AG04449 (cell line): Measurements from ENCODE around the gene GABBR2.
A peak's percentile ranks its signal among the peaks of the same experiment; 100 is the strongest.

Experiments
- CTCF ChIA-PET: fragments of 350-600 bp; formaldehyde crosslinking; extraction: SDS; loops from one replicate; lab custom pipeline; 2021; ENCODE audit warnings: antibody characterized with exemption; lab: Yijun Ruan, JAX
- POLR2A ChIA-PET: fragments of 400-600, 350-600 bp; formaldehyde crosslinking; extraction: SDS; loops from one replicate; lab custom pipeline; 2020; ENCODE audit warnings: antibody characterized with exemption, inconsistent platforms; lab: Yijun Ruan, JAX
- DNase-seq: peaks from one replicate; pipeline ENCODE4 v3.0.0-alpha.2; 2010; ENCODE audit warnings: low read depth, low spot score
- H3K4me3 ChIP-seq: 2 replicates; pipeline ENCODE4 v1.5.1; 2011; ENCODE audit warnings: low read depth, mild to moderate bottlenecking, control low read depth, low read length
- TF ChIP-seq, protein P1 (sequence below): IDR thresholded peaks from one replicate; pipeline ENCODE4 v1.5.1; 2011; ENCODE audit warnings: mild to moderate bottlenecking, moderate library complexity, low read length, control low read depth, inconsistent platforms; ENCODE audit not compliant: insufficient read depth; ENCODE audit errors: missing control alignments

Gene GABBR2

GRCh38 chr9:98391406-98391805 lies 317.3 kb downstream of the GABBR2 start:
- TF ChIP-seq, protein P1, sequence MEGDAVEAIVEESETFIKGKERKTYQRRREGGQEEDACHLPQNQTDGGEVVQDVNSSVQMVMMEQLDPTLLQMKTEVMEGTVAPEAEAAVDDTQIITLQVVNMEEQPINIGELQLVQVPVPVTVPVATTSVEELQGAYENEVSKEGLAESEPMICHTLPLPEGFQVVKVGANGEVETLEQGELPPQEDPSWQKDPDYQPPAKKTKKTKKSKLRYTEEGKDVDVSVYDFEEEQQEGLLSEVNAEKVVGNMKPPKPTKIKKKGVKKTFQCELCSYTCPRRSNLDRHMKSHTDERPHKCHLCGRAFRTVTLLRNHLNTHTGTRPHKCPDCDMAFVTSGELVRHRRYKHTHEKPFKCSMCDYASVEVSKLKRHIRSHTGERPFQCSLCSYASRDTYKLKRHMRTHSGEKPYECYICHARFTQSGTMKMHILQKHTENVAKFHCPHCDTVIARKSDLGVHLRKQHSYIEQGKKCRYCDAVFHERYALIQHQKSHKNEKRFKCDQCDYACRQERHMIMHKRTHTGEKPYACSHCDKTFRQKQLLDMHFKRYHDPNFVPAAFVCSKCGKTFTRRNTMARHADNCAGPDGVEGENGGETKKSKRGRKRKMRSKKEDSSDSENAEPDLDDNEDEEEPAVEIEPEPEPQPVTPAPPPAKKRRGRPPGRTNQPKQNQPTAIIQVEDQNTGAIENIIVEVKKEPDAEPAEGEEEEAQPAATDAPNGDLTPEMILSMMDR, result no peak
- CTCF ChIA-PET, result interaction anchor here (1.7 kb wide), 1 partner anchor 8 kb away, joined by 5 read pairs; no protein-coding TSS in a partner anchor
- POLR2A ChIA-PET, result no interaction called here
- no peak overlapping the region for H3K4me3 ChIP-seq
- DNase-seq, result no peak

DNA sequence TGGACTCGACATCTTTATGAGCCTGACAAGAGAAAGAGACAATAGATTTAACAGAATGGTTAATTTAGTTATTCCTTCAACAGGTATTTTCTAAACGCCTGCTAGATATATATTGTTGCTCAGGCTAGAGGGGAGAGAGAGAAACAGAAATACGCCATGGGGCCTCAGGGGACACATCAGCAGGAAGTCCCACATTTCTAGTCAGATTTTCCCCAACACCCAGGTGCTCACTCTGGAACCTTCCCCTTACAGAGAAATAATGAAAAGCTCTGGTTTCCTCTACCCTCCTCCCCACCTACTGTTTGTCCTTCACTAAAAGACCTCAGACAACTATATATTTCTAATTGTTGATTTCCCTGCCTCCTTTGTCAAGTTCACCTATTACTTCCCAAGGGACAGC lies 323.0 kb downstream of the GABBR2 start:
- TF ChIP-seq, protein P1, result no peak
- DNase-seq, result no peak
- POLR2A ChIA-PET, result no interaction called here
- CTCF ChIA-PET, result no interaction called here
- no peak overlapping the region for H3K4me3 ChIP-seq

DNA sequence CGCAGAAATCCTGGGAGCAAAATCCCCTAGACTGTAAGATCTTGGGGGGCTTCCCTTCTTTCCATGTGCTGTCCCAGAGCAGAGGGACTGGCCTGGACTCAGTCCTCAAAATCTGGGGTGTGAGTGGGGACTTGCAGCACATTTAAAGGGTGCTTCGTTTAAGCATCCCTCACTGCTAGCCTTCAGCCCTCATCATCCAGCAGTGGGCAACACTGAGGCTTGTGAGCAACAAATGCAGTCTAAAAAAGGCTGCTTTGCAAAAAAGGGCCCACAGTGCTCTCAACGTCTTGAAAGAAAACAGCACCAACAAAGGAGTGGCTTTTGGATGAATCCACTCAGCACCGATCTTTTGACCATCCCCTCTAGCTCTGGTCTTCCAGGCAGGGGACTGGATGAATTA lies 325.0 kb downstream of the GABBR2 start:
- DNase-seq, result no peak
- CTCF ChIA-PET, result no interaction called here
- POLR2A ChIA-PET, result no interaction called here
- TF ChIP-seq, protein P1, result peak; percentile 13
- H3K4me3 ChIP-seq, result no peak overlapping the region

DNA sequence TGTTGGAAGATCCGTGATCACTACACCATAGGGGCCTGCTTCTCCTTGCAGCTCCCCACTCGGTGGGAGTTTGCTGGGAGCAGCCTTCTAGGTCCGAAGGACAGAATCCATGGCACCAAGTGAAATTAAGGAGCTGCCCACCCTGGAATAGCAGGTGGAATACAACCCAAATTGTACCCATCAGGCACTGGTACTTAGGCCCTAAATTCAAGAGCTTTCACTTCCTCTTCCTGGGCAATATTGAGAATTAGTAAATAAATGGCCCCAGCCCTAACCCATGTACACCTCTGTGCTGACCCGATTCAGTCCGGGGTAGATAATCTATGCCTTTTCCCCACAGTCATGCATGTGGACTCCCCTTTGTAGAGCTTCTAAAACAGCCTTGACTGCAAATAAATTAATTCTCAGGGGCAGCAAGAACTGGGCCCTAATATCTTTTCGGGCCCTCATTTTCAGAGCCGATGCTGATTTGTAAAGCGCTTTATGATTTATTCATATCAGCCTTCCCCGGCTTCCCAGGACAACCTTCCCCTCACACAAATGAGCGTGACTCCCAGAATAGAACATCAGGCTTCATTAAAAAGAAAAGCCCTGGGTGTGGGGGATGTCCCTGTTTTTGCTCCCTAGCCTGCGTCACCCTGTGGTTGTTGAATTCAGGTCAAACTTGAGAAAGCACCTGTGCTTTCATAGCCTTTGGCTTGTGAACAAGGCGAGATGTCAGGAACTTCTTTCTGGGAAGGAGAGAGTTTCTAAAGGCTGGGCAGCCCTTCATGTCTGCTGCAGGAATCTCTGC lies 327.2 kb downstream of the GABBR2 start:
- POLR2A ChIA-PET, result no interaction called here
- CTCF ChIA-PET, result interaction anchor here (2.8 kb wide), 1 partner anchor 28 kb away, joined by 8 read pairs; no protein-coding TSS in a partner anchor
- no peak overlapping the region for H3K4me3 ChIP-seq
- DNase-seq, result no peak
- TF ChIP-seq, protein P1, result no peak

GRCh38 chr9:98380065-98380681 lies 328.6 kb downstream of the GABBR2 start:
- ChIA-PET CTCF (interaction anchor here (1.1 to 2.8 kb wide), 4 partner anchors 16 to 396 kb away, joined by 3 to 8 read pairs (median 4); no protein-coding TSS in a partner anchor), POLR2A (interaction anchor here (0.5 to 0.8 kb wide), 2 partner anchors 49 to 108 kb away, joined by 4 to 6 read pairs; no protein-coding TSS in a partner anchor)
- peak; percentile 14 for DNase-seq
- TF ChIP-seq, protein P1, result no peak
- no peak overlapping the region for H3K4me3 ChIP-seq

DNA sequence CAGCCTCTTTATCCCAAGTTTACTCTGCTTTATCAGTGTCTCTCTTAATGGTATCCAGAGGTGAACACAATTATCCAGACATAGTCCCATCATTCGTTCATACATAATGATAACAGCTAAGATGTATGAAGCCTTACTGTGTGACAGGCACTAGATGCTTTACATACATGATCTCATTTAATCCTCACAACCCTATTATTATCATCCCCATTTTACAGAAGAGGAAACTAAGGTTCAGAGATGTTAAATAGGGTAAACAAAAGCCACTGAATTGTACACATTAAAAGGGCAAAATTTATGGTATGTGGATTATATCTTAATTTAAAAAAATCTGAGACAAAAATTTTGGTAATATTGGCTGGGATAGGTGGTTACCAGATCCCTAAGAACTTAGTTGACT lies 329.2 kb downstream of the GABBR2 start:
- TF ChIP-seq, protein P1, result no peak
- no peak for DNase-seq
- H3K4me3 ChIP-seq, result no peak overlapping the region
- CTCF ChIA-PET, result interaction anchor here (1.1 to 2.8 kb wide), 4 partner anchors 15 to 397 kb away, joined by 3 to 8 read pairs (median 4); no protein-coding TSS in a partner anchor
- POLR2A ChIA-PET, result interaction anchor here (0.8 kb wide), 1 partner anchor 109 kb away, joined by 4 read pairs; no protein-coding TSS in a partner anchor
